Testis (tissue), 2 donors: Measurements from ENCODE around the gene LRPPRC.

Experiments used
- CTCF ChIP-seq, 3 experiments: fragments of 450-650 bp in 2 of 3; fragments of 200-600 bp in 1 of 3; sonication (generic) in 1 of 3; IDR thresholded peaks; one replicate each; pipeline ENCODE4 v1.5.1; 2016 to 2019; ENCODE audit warnings: antibody characterized with exemption in 3 of 3, mild to moderate bottlenecking in 2 of 3, moderate library complexity in 1 of 3
- POLR2A ChIP-seq: fragments of 450-650 bp; IDR thresholded peaks from one replicate; pipeline ENCODE4 v1.6.1; 2017; ENCODE audit warnings: antibody characterized with exemption, mild to moderate bottlenecking, moderate library complexity

- TF ChIP-seq CTCF (IDR thresholded peaks at IDR 0.05) (no peak), POLR2A (no peak)
Observed at GRCh38 chr2:43924463-43924862, 71.3 kb downstream of the LRPPRC start.
